IPS DF 4.7 (cell line): ENCODE results near the gene RNASEH2B.

Experiments
- DNase-seq: peaks from one replicate; pipeline ENCODE4 v3.0.0-alpha.2; 2013; ENCODE audit warnings: low spot score; ENCODE audit errors: extremely low read depth

The RNASEH2B gene

DNA sequence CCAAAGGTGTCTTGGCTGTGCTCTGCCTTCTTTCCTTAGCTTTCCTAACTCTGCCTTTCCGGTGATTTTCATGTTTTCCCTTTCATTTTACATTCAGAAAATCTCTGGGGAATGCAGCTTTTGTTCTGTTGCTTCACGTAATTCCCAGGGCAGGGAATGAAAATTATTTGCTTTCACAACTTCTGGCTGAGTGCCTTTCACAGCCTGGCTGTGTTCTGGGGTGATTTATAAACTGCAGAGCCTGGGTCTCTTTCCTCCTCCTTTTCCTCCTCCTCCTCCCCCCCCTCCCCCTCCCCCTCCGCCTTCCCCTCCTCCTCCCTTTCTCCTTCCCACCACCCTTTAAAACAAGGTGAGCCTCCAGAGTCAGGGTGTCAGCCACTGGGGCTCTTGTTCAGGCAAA, 84.3 kb downstream of the RNASEH2B start:
- DNase-seq = no peak

- DNase-seq = no peak
Measured at GRCh38 chr13:50994651-50995050, 85.1 kb downstream of the RNASEH2B start.

DNA sequence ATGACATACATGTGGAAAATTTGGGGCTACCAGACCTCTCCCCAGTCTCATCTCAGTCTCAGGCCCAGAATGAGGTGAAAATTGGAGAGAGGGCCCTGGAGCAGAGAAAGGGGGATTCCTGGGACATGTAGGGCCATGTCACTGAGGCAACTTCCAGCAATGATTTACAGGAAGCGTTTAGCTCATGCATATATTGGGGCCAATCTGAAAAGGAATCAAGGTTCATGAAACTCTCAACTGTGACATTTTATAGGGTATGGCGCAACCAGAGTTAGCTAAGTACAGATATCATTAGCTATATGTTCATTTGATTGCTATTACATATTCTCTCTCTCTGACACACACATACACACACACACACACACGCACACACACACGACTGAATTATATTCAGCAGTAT, 86.3 kb downstream of the RNASEH2B start:
- DNase-seq = no peak

DNA sequence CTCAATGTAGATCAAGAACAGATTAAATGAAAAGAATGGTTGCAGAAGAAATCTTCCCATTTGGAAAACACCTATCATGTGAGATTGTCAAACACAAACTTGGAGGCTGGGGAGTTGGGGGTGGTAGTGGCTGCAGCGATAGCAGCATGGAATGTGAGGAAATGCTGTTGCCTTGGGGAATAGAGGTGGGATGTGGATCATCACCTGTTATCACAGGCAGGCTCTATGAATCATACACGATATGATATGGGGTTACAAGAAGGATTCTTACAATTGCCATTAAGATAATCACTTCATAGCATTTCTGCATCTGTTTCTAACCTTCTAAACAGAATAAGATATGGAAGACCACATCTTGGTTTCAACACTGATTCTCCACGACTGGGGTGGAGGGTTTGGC, 88.7 kb downstream of the RNASEH2B start:
- DNase-seq = no peak

DNA sequence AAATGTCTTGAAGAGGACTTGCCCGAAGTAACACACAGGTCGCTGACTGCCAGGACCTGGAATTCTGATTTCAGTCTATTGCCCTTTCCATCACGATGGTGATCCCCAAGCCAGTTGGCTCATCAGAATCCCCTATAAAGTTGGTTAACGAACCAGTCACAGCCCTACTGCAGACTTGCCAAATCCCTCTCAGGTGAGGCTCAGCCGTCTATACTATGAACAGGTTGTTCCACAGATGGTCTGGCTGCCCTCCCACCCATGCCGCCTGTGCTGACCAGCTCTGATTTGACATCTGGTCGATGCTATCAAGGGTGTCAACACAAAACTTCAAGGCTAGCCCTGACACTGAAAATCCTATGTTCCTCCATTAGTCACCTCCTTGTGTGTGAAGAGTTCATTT, 90.0 kb downstream of the RNASEH2B start:
- DNase-seq = no peak

GRCh38 chr13:51000061-51000460, 90.5 kb downstream of the RNASEH2B start:
- no peak for DNase-seq

GRCh38 chr13:51000571-51001260, 91.1 kb downstream of the RNASEH2B start:
- no peak for DNase-seq

DNA sequence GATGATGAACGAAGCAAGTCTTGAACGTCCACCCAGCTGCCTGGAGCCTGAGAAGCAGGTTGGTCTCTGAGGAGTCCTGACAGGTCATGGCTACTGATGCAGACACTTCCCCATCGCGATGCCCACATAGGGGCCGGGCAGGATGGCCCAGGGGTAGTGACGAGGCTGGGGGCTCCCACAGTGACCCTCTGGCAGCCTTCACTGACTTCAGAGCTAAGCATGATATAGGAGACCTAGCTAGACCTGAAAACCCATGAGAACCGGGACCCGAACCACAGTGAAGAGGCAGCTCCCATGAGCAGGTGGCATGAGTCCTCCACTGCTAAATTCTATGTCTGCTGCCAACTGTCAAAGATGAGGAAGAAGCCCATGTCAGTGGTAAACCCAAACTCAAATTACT, 91.7 kb downstream of the RNASEH2B start:
- DNase-seq = no peak

DNA sequence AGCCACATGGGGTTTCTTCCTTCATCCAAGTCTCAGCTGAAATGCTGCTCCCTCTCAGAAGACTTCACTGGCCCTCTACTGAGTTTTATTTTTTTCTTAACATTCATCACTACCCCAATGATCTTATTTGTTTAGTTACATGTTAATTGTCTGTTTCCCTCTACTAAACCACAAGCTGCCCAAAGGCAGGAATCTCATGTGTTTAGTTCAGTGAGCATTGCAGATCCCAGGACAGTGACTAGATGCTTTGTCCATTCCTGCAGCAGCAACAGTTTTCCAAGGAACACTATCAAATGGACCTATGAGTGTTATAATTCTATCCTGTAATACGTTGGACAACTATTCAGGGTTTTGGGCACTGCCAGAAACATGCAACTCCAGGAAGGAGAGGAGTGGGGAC, 93.1 kb downstream of the RNASEH2B start:
- no peak for DNase-seq

DNA sequence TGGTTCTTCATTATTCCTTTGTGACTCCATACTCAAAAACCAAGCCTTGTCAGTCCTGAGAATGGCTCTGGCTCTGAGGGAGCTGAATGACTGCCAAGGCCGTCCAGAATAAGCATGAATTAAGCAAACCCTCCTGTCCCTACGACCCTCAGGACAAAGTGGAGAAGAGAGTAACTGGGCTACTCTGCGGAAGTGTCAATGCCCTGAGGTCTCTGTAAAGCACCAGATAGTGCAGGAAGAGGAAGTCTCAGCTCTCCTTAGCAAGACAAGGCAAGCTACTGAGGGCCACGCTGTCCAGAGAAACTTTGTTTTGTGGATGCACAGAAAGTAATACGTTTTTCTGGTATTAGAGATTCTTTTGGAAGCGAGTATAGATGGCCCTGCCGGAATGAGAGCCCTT, 94.1 kb downstream of the RNASEH2B start:
- no peak for DNase-seq

GRCh38 chr13:51004111-51004865, 94.7 kb downstream of the RNASEH2B start:
- no peak for DNase-seq

DNA sequence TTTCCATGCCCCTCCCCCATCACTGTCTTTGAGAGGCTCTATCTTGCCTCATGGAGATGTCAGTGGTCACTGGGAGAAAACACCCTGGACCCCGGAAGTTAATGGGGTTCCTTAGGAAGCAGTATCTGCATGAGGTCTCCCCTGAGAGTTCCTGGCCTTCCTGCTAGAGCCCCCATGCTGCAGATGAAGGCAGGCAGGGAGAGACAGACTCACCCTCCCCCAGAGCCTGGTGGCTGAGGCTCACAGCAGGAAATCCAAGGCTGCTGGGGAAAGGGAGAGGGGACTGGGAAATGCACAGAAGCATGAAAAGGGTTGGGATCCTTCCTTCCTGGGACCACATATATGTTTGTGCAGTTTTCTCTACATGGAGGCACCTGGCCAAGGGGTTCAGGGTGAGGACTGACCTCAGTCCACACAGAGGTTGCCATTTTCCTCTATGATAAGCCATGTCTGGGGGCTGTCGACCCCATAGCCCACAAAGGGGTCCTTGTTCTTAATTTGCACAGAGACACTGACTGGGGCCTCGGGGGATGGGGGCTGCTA, 95.4 kb downstream of the RNASEH2B start:
- no peak for DNase-seq

- no peak for DNase-seq
Measured at GRCh38 chr13:51005566-51005965, 96.0 kb downstream of the RNASEH2B start.
